T-helper 2 cell treated with Interferon-gamma antibody and Interleukin-4, amounts not matched to agents 5 μg/mL and 100 μg/mL, for 36 hours (primary cell): ENCODE results near the gene LHFPL3.

ENCODE experiments used
- DNase-seq: peaks from one replicate; pipeline ENCODE4 v3.0.0; 2021; ENCODE audit warnings: low spot score
- H3K27ac Mint-ChIP-seq: one replicate; pipeline ENCODE4 v1.8.0; 2021; ENCODE audit warnings: mild to moderate bottlenecking, mixed read lengths
- H3K27me3 Mint-ChIP-seq: one replicate; pipeline ENCODE4 v1.8.0; 2021; ENCODE audit warnings: low read depth, mixed read lengths
- H3K36me3 Mint-ChIP-seq: one replicate; pipeline ENCODE4 v1.8.0; 2021; ENCODE audit warnings: low read depth, mixed read lengths
- H3K4me1 Mint-ChIP-seq: one replicate; pipeline ENCODE4 v1.8.0; 2021; ENCODE audit warnings: low read depth, mixed read lengths
- H3K4me3 Mint-ChIP-seq: one replicate; pipeline ENCODE4 v1.8.0; 2022; ENCODE audit warnings: mild to moderate bottlenecking, moderate library complexity, mixed read lengths
- H3K9me3 Mint-ChIP-seq: one replicate; pipeline ENCODE4 v1.8.0; 2021; ENCODE audit warnings: mixed read lengths

The LHFPL3 gene

DNA sequence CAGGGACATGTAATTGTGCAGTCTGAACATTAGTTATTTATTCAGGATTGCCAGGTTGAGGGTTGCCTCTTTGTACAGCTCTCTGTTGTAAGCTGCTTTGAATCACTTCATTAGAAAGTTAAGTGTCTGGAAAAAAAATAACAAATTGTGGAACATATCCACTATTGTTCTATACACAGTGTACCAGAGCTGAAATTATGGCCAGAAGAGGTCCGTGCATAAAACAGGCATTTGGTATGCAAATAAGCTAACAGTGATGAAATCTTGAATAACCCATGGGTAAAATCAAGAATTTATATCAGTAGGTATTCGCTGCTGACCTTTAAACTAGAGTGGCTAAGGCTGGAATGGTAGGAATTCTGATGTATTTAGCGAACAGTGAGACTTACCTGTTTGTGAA, 152.1 kb downstream of the LHFPL3 start:
- Mint-ChIP-seq H3K4me1 (no peaks in the 10 kb centered on the region), H3K27ac (no peak overlapping the region), H3K9me3 (no peaks in the 10 kb centered on the region), H3K36me3 (no peaks in the 10 kb centered on the region), H3K4me3 (no peak overlapping the region), H3K27me3 (no peaks in the 10 kb centered on the region)
- DNase-seq, result no peak

DNA sequence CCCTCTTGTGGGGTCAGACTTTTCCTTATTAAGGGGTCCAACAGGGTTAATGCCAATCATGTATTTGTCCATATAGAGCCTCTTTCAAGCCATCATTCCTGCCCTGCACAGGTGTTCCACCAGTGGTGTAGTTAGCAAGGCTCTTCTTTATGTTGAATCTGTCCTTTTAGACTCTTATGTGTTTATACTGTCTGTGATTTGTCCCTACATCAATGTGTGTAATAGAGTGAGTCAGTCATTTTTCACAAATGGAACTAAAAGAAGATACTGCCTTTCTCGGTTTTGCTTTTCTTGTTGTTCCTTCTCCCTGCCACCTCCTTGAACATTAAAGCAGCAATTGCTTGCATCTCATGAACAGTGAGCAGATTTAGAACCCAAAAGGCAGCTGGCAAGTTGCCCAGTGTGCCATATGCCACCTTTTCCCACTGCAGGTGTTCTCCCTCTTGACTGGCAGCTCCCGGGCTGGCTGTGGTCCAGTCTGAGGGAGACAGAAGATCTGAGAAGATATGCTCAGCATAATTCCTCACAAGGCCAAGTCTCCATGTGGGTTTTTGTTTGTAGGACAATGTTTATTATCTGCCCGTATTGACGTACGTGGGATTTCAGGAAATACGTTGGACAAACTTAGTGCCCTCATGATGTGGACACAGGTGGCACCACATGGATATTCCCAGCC, 154.1 kb downstream of the LHFPL3 start:
- H3K27me3 Mint-ChIP-seq, result no peaks in the 10 kb centered on the region
- H3K36me3 Mint-ChIP-seq, result no peaks in the 10 kb centered on the region
- H3K4me3 Mint-ChIP-seq, result no peak overlapping the region
- no peak for DNase-seq
- H3K27ac Mint-ChIP-seq, result no peak overlapping the region
- no peaks in the 10 kb centered on the region for H3K4me1 Mint-ChIP-seq
- no peaks in the 10 kb centered on the region for H3K9me3 Mint-ChIP-seq

GRCh38 chr7:104486931-104487330, 158.5 kb downstream of the LHFPL3 start:
- no peaks in the 10 kb centered on the region for H3K4me1 Mint-ChIP-seq
- no peaks in the 10 kb centered on the region for H3K9me3 Mint-ChIP-seq
- DNase-seq, result no peak
- no peak overlapping the region for H3K4me3 Mint-ChIP-seq
- no peaks in the 10 kb centered on the region for H3K36me3 Mint-ChIP-seq
- no peaks in the 10 kb centered on the region for H3K27me3 Mint-ChIP-seq
- no peak overlapping the region for H3K27ac Mint-ChIP-seq

DNA sequence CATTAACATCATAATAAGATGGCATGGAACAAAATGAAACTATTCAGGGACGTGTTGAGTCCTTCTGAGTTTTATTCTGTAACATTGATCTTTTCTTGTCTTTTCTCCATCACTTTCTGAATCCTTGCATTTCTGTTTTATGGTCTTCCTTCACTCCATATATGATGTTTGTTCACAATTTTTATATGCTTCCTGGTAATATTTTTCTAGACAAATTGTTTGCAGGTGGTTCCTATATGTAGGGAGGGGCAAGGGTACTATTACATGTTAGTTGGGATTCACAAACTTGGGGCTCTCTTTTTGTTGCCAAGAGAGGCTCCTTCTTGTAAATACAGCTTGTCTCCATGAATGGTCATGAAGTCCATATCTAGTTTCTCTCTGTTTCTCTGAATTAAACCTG, 159.2 kb downstream of the LHFPL3 start:
- H3K36me3 Mint-ChIP-seq, result no peaks in the 10 kb centered on the region
- H3K9me3 Mint-ChIP-seq, result no peaks in the 10 kb centered on the region
- no peak for DNase-seq
- H3K27ac Mint-ChIP-seq, result no peak overlapping the region
- no peaks in the 10 kb centered on the region for H3K27me3 Mint-ChIP-seq
- no peaks in the 10 kb centered on the region for H3K4me1 Mint-ChIP-seq
- H3K4me3 Mint-ChIP-seq, result no peak overlapping the region

- Mint-ChIP-seq H3K36me3 (no peaks in the 10 kb centered on the region), H3K27me3 (no peaks in the 10 kb centered on the region), H3K27ac (no peak overlapping the region), H3K4me1 (no peaks in the 10 kb centered on the region), H3K4me3 (no peak overlapping the region), H3K9me3 (no peaks in the 10 kb centered on the region)
- no peak for DNase-seq
These were observed 169.1 kb downstream of the LHFPL3 start for GRCh38 chr7:104497379-104497967.

DNA sequence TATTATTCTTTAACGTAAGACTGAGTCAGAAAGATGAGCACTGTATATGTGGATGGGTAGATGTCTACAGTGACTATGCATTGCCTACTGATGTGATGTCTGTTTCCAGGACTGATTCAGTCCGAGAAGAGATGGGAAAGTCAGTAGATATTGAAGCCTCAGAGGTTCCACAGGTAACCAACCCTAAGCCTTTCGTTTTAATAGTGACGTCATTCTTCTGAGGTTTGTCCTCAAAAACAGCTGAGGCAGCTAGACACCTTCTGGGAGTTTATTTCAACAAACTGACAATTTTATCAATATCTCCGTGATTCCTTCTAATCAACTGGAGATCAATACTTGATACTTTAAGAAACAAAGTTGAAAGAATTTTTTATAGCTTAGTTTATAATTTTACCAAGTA, 171.6 kb downstream of the LHFPL3 start:
- Mint-ChIP-seq H3K4me3 (no peak overlapping the region), H3K36me3 (no peaks in the 10 kb centered on the region), H3K27ac (no peak overlapping the region), H3K4me1 (no peaks in the 10 kb centered on the region), H3K9me3 (no peaks in the 10 kb centered on the region), H3K27me3 (no peaks in the 10 kb centered on the region)
- no peak for DNase-seq

- no peak overlapping the region for H3K4me3 Mint-ChIP-seq
- no peaks in the 10 kb centered on the region for H3K9me3 Mint-ChIP-seq
- no peak for DNase-seq
- H3K4me1 Mint-ChIP-seq, result no peaks in the 10 kb centered on the region
- no peaks in the 10 kb centered on the region for H3K36me3 Mint-ChIP-seq
- no peaks in the 10 kb centered on the region for H3K27me3 Mint-ChIP-seq
- H3K27ac Mint-ChIP-seq, result no peak overlapping the region
These were observed 181.5 kb downstream of the LHFPL3 start for GRCh38 chr7:104509874-104510273.

DNA sequence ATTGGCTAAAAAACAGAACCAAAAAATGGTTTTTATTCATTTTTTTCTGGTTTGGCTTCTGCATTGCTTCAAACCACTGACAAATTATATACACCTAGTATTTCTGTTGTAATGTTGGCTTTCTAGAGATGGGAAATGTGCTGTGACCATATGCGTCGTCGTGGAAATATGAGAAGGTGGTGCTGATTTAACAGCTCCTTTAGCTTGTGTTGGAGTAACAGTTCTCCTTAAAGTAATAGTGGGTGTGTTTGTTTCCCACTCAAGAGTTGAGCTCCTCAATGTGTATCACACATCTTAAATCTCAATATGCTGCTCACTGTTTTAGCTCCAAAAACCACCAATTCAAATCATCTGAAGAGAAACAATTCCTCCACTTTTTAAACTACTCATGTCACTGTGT, 196.4 kb downstream of the LHFPL3 start:
- Mint-ChIP-seq H3K4me1 (no peaks in the 10 kb centered on the region), H3K27me3 (no peaks in the 10 kb centered on the region), H3K4me3 (no peak overlapping the region), H3K27ac (no peak overlapping the region), H3K9me3 (no peaks in the 10 kb centered on the region), H3K36me3 (no peaks in the 10 kb centered on the region)
- DNase-seq, result no peak

DNA sequence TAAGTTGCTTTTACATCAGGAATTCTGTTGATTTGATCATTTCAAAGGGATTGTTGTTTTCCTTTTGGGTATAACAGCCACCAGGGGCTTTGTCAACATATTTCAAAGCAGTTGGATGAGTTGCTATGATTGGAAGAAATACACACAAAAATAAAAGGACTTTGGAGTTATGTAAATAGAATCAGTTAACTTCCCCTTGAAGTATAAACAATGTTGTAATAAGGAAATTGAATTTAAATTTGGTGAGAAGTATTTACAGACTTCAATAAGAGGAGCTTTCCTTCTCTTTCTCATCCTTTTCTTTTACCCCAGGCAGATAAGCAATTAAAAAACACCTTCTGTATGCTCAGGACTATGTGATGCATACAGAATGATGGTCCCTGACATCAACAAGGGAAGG, 199.7 kb downstream of the LHFPL3 start:
- no peaks in the 10 kb centered on the region for H3K9me3 Mint-ChIP-seq
- no peak overlapping the region for H3K4me3 Mint-ChIP-seq
- DNase-seq, result no peak
- no peaks in the 10 kb centered on the region for H3K36me3 Mint-ChIP-seq
- H3K27ac Mint-ChIP-seq, result no peak overlapping the region
- H3K4me1 Mint-ChIP-seq, result no peaks in the 10 kb centered on the region
- no peaks in the 10 kb centered on the region for H3K27me3 Mint-ChIP-seq

DNA sequence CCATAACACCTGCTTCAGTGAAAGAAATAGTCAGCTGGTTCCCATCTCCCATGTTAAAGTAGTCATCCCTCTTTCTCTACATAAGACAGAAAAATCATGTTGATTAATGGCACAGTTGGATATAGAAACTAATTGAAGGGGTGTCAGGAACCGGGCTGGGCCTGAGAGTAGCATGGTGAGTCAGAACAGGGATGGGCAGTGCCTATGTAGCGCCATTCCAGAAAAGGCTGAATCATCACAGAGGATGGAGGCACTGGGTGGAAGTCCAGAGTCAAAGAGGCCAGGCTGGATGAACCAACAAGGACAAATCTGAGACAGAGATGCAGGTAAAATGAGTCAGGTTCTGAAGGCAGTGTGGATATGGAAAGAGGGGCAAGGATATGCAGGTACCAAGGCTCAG, 201.2 kb downstream of the LHFPL3 start:
- Mint-ChIP-seq H3K27ac (no peak overlapping the region), H3K36me3 (no peaks in the 10 kb centered on the region), H3K27me3 (no peaks in the 10 kb centered on the region), H3K9me3 (no peaks in the 10 kb centered on the region), H3K4me1 (no peaks in the 10 kb centered on the region), H3K4me3 (no peak overlapping the region)
- no peak for DNase-seq

- no peak for DNase-seq
- no peaks in the 10 kb centered on the region for H3K27me3 Mint-ChIP-seq
- no peaks in the 10 kb centered on the region for H3K9me3 Mint-ChIP-seq
- no peak overlapping the region for H3K27ac Mint-ChIP-seq
- H3K4me1 Mint-ChIP-seq, result no peaks in the 10 kb centered on the region
- no peaks in the 10 kb centered on the region for H3K36me3 Mint-ChIP-seq
- no peak overlapping the region for H3K4me3 Mint-ChIP-seq
These were observed 201.8 kb downstream of the LHFPL3 start for GRCh38 chr7:104530251-104530650.

DNA sequence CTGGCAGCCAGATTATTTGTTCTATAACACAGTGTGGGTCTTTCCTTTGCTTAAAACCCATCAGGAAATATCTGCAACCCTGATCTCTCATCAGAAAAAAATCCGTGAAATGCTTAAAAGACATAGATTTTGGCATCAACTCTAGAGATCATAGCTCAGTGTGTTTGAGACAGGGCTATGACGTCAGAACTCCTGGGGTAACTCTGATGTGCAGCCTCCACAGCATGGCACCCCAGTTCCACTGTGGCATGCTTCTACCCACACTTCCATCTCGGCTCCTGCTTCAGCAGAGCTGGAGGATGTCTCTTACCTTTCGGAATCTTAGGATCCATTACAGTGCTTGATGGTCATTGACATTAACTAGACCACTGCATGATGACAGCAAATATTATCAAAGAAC, 205.7 kb downstream of the LHFPL3 start:
- Mint-ChIP-seq H3K27ac (no peak overlapping the region), H3K36me3 (no peaks in the 10 kb centered on the region), H3K9me3 (no peaks in the 10 kb centered on the region), H3K4me1 (no peaks in the 10 kb centered on the region), H3K4me3 (no peak overlapping the region), H3K27me3 (no peaks in the 10 kb centered on the region)
- DNase-seq, result no peak

DNA sequence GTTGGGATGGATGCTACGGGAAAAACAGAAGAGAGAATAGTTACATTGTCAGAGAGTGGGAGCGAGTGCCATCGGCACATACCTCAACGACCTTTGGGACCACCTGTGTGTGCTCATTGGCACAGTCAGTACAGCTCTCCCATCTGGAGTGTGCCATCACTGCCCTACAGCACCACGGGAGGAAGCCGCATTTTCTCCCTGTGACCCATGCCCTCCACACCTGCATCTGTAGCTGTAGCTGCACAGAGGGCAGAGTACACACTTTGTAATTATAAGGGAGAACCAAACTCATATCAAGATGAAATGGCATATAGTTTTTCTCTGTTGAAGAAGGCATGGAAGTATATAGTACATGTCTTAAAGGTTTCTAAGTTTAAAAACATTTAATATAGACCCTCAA, 207.4 kb downstream of the LHFPL3 start:
- Mint-ChIP-seq H3K4me3 (no peak overlapping the region), H3K27me3 (no peaks in the 10 kb centered on the region), H3K9me3 (no peaks in the 10 kb centered on the region), H3K4me1 (no peaks in the 10 kb centered on the region), H3K27ac (no peak overlapping the region), H3K36me3 (no peaks in the 10 kb centered on the region)
- DNase-seq, result no peak

GRCh38 chr7:104536956-104537355, 208.6 kb downstream of the LHFPL3 start:
- no peaks in the 10 kb centered on the region for H3K27me3 Mint-ChIP-seq

GRCh38 chr7:104538152-104538551, 209.7 kb downstream of the LHFPL3 start:
- Mint-ChIP-seq H3K4me3 (no peak overlapping the region), H3K27me3 (no peaks in the 10 kb centered on the region), H3K4me1 (no peaks in the 10 kb centered on the region), H3K27ac (no peak overlapping the region), H3K9me3 (no peaks in the 10 kb centered on the region), H3K36me3 (no peaks in the 10 kb centered on the region)
- no peak for DNase-seq

More at GRCh38 chr7:104536956-104537355, 208.6 kb downstream of the LHFPL3 start:
- DNase-seq, result no peak
- H3K4me1 Mint-ChIP-seq, result no peaks in the 10 kb centered on the region
- no peaks in the 10 kb centered on the region for H3K9me3 Mint-ChIP-seq
- no peak overlapping the region for H3K4me3 Mint-ChIP-seq
- H3K36me3 Mint-ChIP-seq, result no peaks in the 10 kb centered on the region
- no peak overlapping the region for H3K27ac Mint-ChIP-seq
